DOHH2 (cell line): Measurements from ENCODE around the gene IFIT3.
"Not testable (repeated sequence)": the region's sequence is repeated elsewhere in the genome, so short reads cannot be mapped to it uniquely, and the experiment has no call there.

Experiments
- H3F3A ChIP-seq: fragments of 200-600 bp; sonication (generic), shearing (Covaris generic); 2 replicates; pipeline ENCODE4 v1.6.0; 2016; ENCODE audit warnings: antibody characterized with exemption, mild to moderate bottlenecking; ENCODE audit not compliant: control insufficient read depth, insufficient read depth
- H3K27ac ChIP-seq: fragments of 200-600 bp; sonication (generic); 2 replicates; pipeline ENCODE4 v1.5.1; 2014; ENCODE audit warnings: low read depth, mild to moderate bottlenecking, low read length, moderate library complexity
- H3K27me3 ChIP-seq: fragments of 200-600 bp; sonication (generic); 2 replicates; pipeline ENCODE4 v1.6.1; 2014; ENCODE audit warnings: mild to moderate bottlenecking, low read length, mixed read lengths; ENCODE audit not compliant: control insufficient read depth
- H3K36me3 ChIP-seq: fragments of 200-600 bp; sonication (generic); 2 replicates; pipeline ENCODE4 v1.6.1; 2014; ENCODE audit warnings: mild to moderate bottlenecking, low read length, moderate library complexity, mixed read lengths; ENCODE audit not compliant: control insufficient read depth
- H3K4me1 ChIP-seq: fragments of 200-600 bp; sonication (generic); 2 replicates; pipeline ENCODE4 v1.6.1; 2014; ENCODE audit warnings: mild to moderate bottlenecking, low read length, mixed read lengths; ENCODE audit not compliant: control insufficient read depth
- H3K4me2 ChIP-seq: fragments of 200-600 bp; sonication (generic); 2 replicates; pipeline ENCODE4 v1.6.0; 2014; ENCODE audit warnings: mild to moderate bottlenecking, low read length, moderate library complexity
- H3K4me3 ChIP-seq: fragments of 200-600 bp; sonication (generic); 2 replicates; pipeline ENCODE4 v1.5.1; 2014; ENCODE audit warnings: mild to moderate bottlenecking, low read length, mixed read lengths
- H3K79me2 ChIP-seq: fragments of 200-600 bp; sonication (generic); 2 replicates; pipeline ENCODE4 v1.6.1; 2014; ENCODE audit warnings: mild to moderate bottlenecking, low read length, mixed read lengths; ENCODE audit not compliant: control insufficient read depth
- H3K9me2 ChIP-seq: fragments of 200-600 bp; sonication (generic); replicated peaks from 2 replicates; pipeline ENCODE4 v1.6.1; 2014; ENCODE audit warnings: mild to moderate bottlenecking, low read length, mixed read lengths; ENCODE audit not compliant: control insufficient read depth
- H3K9me3 ChIP-seq: fragments of 200-600 bp; sonication (generic); 2 replicates; pipeline ENCODE4 v1.6.1; 2014; ENCODE audit warnings: antibody characterized with exemption, low read length, mixed read lengths; ENCODE audit not compliant: control insufficient read depth, insufficient read depth
- H4K20me1 ChIP-seq: fragments of 200-600 bp; sonication (generic); 2 replicates; pipeline ENCODE4 v1.6.0; 2014; ENCODE audit warnings: low read depth, mild to moderate bottlenecking, antibody characterized with exemption, low read length, moderate library complexity; ENCODE audit not compliant: control insufficient read depth, insufficient read depth
- CTCF ChIP-seq: fragments of 200-600 bp; sonication (generic); IDR thresholded peaks from one replicate; pipeline ENCODE4 v1.5.1; 2014; ENCODE audit warnings: antibody characterized with exemption, mild to moderate bottlenecking, low read depth, low read length; ENCODE audit not compliant: poor library complexity, severe bottlenecking
- EZH2phosphoT487 ChIP-seq: fragments of 200-600 bp; sonication (generic); IDR thresholded peaks from 2 replicates; pipeline ENCODE4 v1.6.1; 2017; ENCODE audit warnings: borderline replicate concordance, mild to moderate bottlenecking, antibody characterized with exemption, low read length, moderate library complexity, mixed read lengths

Gene IFIT3

GRCh38 chr10:89347701-89348457, 20.1 kb downstream of the IFIT3 start:
- no peak for TF ChIP-seq CTCF
- TF ChIP-seq EZH2phosphoT487: no peak
- Histone ChIP-seq H4K20me1 (no peaks in the 10 kb centered on the region), H3K9me2 (no peaks in the 10 kb centered on the region), H3K27ac (no peak overlapping the region), H3K4me1 (no peaks in the 10 kb centered on the region), H3K4me3 (no peak overlapping the region), H3K27me3 (peaks cover 18% of the 10 kb centered on the region), H3F3A (no peaks in the 10 kb centered on the region), H3K36me3 (no peaks in the 10 kb centered on the region), H3K9me3 (no peaks in the 10 kb centered on the region), H3K79me2 (no peaks in the 10 kb centered on the region), H3K4me2 (no peak overlapping the region)

GRCh38 chr10:89348481-89348880, 20.7 kb downstream of the IFIT3 start:
- H3K9me3 ChIP-seq: no peaks in the 10 kb centered on the region
- no peaks in the 10 kb centered on the region for H3K79me2 ChIP-seq
- H3K9me2 ChIP-seq: no peaks in the 10 kb centered on the region
- H4K20me1 ChIP-seq: no peaks in the 10 kb centered on the region
- no peaks in the 10 kb centered on the region for H3K36me3 ChIP-seq
- H3K27ac ChIP-seq: no peak overlapping the region
- peaks cover 18% of the 10 kb centered on the region for H3K27me3 ChIP-seq
- no peaks in the 10 kb centered on the region for H3K4me1 ChIP-seq
- H3F3A ChIP-seq: no peaks in the 10 kb centered on the region
- no peak overlapping the region for H3K4me2 ChIP-seq
- no peak overlapping the region for H3K4me3 ChIP-seq
- no peak for TF ChIP-seq CTCF
- no peak for TF ChIP-seq EZH2phosphoT487

- no peak for TF ChIP-seq CTCF
- TF ChIP-seq EZH2phosphoT487: no peak
- Histone ChIP-seq H3K27ac (no peak overlapping the region), H4K20me1 (no peaks in the 10 kb centered on the region), H3K4me3 (no peak overlapping the region), H3F3A (no peaks in the 10 kb centered on the region), H3K4me2 (no peak overlapping the region), H3K9me3 (no peaks in the 10 kb centered on the region), H3K27me3 (peaks cover 18% of the 10 kb centered on the region), H3K9me2 (no peaks in the 10 kb centered on the region), H3K4me1 (no peaks in the 10 kb centered on the region), H3K79me2 (no peaks in the 10 kb centered on the region), H3K36me3 (no peaks in the 10 kb centered on the region)
These were observed 21.2 kb downstream of the IFIT3 start for GRCh38 chr10:89348975-89349374.

GRCh38 chr10:89350631-89351315, 23.0 kb downstream of the IFIT3 start:
- H3K9me3 ChIP-seq, H3K9me2 ChIP-seq, H3K4me2 ChIP-seq, H3K79me2 ChIP-seq, H3K4me3 ChIP-seq, H3K27ac ChIP-seq, H3K36me3 ChIP-seq, H4K20me1 ChIP-seq, H3K4me1 ChIP-seq, H3F3A ChIP-seq: not testable (repeated sequence)
- peaks cover 18% of the 10 kb centered on the region for H3K27me3 ChIP-seq
